GM23248 (cell line): ENCODE results near the gene ATP2C1.

ENCODE experiments used
- EZH2 ChIP-seq: fragments of 200-600 bp; sonication (generic); IDR thresholded peaks from 2 replicates; pipeline ENCODE4 v1.6.1; 2018; ENCODE audit warnings: antibody characterized with exemption, mild to moderate bottlenecking; ENCODE audit not compliant: insufficient read depth, poor library complexity, severe bottlenecking
- EZH2phosphoT487 ChIP-seq: fragments of 200-600 bp; sonication (generic); IDR thresholded peaks from 2 replicates; pipeline ENCODE4 v1.6.1; 2018; ENCODE audit warnings: antibody characterized with exemption, moderate library complexity, mild to moderate bottlenecking, low read depth; ENCODE audit not compliant: insufficient read depth

DNA sequence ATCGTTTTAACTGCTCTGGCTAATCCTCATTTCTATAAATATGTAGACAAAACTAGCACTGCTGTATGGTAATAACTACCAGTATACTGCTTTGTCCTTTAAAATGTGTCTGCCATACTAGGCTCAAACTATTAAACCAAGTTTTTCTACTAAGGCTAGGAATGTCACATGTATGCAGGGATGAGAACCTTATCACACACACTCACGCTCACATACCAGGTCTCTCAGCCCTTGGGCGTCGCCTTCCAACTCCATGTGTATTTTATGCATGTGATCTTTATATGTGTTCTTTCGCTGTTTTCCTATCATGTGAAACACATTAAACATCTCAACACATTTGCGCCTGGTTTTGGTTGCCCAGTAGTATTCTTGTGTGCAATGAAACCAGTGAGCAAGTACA lies 32.6 kb downstream of the ATP2C1 start:
- TF ChIP-seq EZH2phosphoT487: no peak
- TF ChIP-seq EZH2: no peak
